GM23338 (cell line): ENCODE measurements around the gene TULP4. TPM values are rescaled to one million over a fixed set of nuclear protein-coding genes. Genes with fewer than 3 reads are reported as not detected.

Source experiments
- ATAC-seq: fragments of 200-7000 bp; cut with Tn5 transposase; 3 replicates; pipeline ENCODE4 v1.9.1; 2020
- DNase-seq: peaks from one replicate; pipeline ENCODE4 v3.0.0-alpha.2; 2015; ENCODE audit warnings: low spot score
- H2AFZ ChIP-seq: fragments of 200-600 bp; sonication (generic); 2 replicates; pipeline ENCODE4 v1.8.0; 2016; ENCODE audit warnings: antibody characterized with exemption, mild to moderate bottlenecking, moderate library complexity
- H3F3A ChIP-seq: fragments of 200-600 bp; sonication (generic); replicated peaks from 2 replicates; pipeline ENCODE4 v1.8.0; 2017; ENCODE audit warnings: antibody characterized with exemption, mixed run types, low read depth
- H3K27ac ChIP-seq: fragments of 200-600 bp; sonication (generic); 2 replicates; pipeline ENCODE4 v1.6.1; 2016; ENCODE audit warnings: low read depth
- H3K27me3 ChIP-seq: fragments of 200-600 bp; sonication (generic); 2 replicates; pipeline ENCODE4 v1.8.0; 2016; ENCODE audit warnings: mild to moderate bottlenecking, mixed run types, moderate library complexity; ENCODE audit not compliant: insufficient read depth
- H3K36me3 ChIP-seq: fragments of 200-600 bp; sonication (generic); 2 replicates; pipeline ENCODE4 v1.8.0; 2016; ENCODE audit warnings: mild to moderate bottlenecking; ENCODE audit not compliant: insufficient read depth
- H3K4me1 ChIP-seq: fragments of 200-600 bp; sonication (generic); 2 replicates; pipeline ENCODE4 v1.8.0; 2016; ENCODE audit warnings: mild to moderate bottlenecking, moderate library complexity; ENCODE audit not compliant: insufficient read depth
- H3K4me2 ChIP-seq: fragments of 200-600 bp; sonication (generic); 2 replicates; pipeline ENCODE4 v1.7.1; 2017; ENCODE audit warnings: mixed run types
- H3K4me3 ChIP-seq: fragments of 200-600 bp; sonication (generic); 2 replicates; pipeline ENCODE4 v1.6.1; 2016; ENCODE audit warnings: mixed run types
- H3K79me2 ChIP-seq: fragments of 200-600 bp; sonication (generic); replicated peaks from 2 replicates; pipeline ENCODE4 v1.8.0; 2017; ENCODE audit warnings: mild to moderate bottlenecking; ENCODE audit not compliant: insufficient read depth
- H3K9me2 ChIP-seq: fragments of 200-600 bp; sonication (generic); 2 replicates; pipeline ENCODE4 v1.8.0; 2017; ENCODE audit not compliant: insufficient read depth
- H4K20me1 ChIP-seq: fragments of 200-600 bp; sonication (generic); replicated peaks from 2 replicates; pipeline ENCODE4 v1.8.0; 2017; ENCODE audit warnings: mild to moderate bottlenecking; ENCODE audit not compliant: insufficient read depth
- H3K27ac Mint-ChIP-seq: 2 replicates; pipeline ENCODE4 v1.8.0; 2020; ENCODE audit warnings: inconsistent platforms, mild to moderate bottlenecking, moderate library complexity, mixed read lengths
- H3K27me3 Mint-ChIP-seq: 3 replicates; pipeline ENCODE4 v1.8.0; 2022; ENCODE audit warnings: low read depth, mild to moderate bottlenecking, moderate library complexity, mixed read lengths, inconsistent platforms; ENCODE audit not compliant: insufficient read depth, poor library complexity
- H3K36me3 Mint-ChIP-seq: 3 replicates; pipeline ENCODE4 v1.8.0; 2021; ENCODE audit warnings: low read depth, mild to moderate bottlenecking, inconsistent platforms, moderate library complexity, mixed read lengths
- H3K4me1 Mint-ChIP-seq: 3 replicates; pipeline ENCODE4 v1.8.0; 2020; ENCODE audit warnings: mild to moderate bottlenecking, inconsistent platforms, mixed read lengths
- H3K4me3 Mint-ChIP-seq: 3 replicates; pipeline ENCODE4 v1.8.0; 2021; ENCODE audit warnings: moderate library complexity, mild to moderate bottlenecking, inconsistent platforms, mixed read lengths
- H3K9me3 Mint-ChIP-seq: 3 replicates; pipeline ENCODE4 v1.8.0; 2020; ENCODE audit warnings: moderate library complexity, mild to moderate bottlenecking, inconsistent platforms, mixed read lengths
- CREB1 ChIP-seq: fragments of 250-450 bp; sonication (Bioruptor Pico); IDR thresholded peaks from 2 replicates; pipeline ENCODE4 v1.5.0; 2020; ENCODE audit warnings: low read depth, mild to moderate bottlenecking, moderate library complexity
- CTCF ChIP-seq, 2 experiments: fragments of 200-600 bp in 1 of 2; sonication (generic) in 1 of 2; conservative IDR thresholded peaks; 2 replicates each; pipeline versions ENCODE4 v1.5.1 to v1.6.1; 2016 to 2017; ENCODE audit warnings: antibody characterized with exemption in 2 of 2, low read depth in 2 of 2, mild to moderate bottlenecking in 2 of 2, moderate library complexity in 1 of 2
- ETS1 ChIP-seq: IDR thresholded peaks from 2 replicates; pipeline ENCODE4 v1.6.1; 2016; ENCODE audit warnings: antibody characterized with exemption
- EZH2 ChIP-seq: fragments of 200-600 bp; sonication (generic); IDR thresholded peaks from one replicate; pipeline ENCODE4 v1.8.0; 2017; ENCODE audit warnings: antibody characterized with exemption, mild to moderate bottlenecking, low read depth; ENCODE audit not compliant: unreplicated experiment
- EZH2phosphoT487 ChIP-seq: fragments of 200-600 bp; sonication (generic); IDR thresholded peaks from one replicate; pipeline ENCODE4 v1.8.1; 2018; ENCODE audit warnings: antibody characterized with exemption; ENCODE audit not compliant: unreplicated experiment
- JUNB ChIP-seq: IDR thresholded peaks from one replicate; pipeline ENCODE4 v1.6.1; 2016; ENCODE audit warnings: antibody characterized with exemption; ENCODE audit not compliant: unreplicated experiment
- NANOG ChIP-seq: IDR thresholded peaks from 2 replicates; pipeline ENCODE4 v1.6.1; 2016; ENCODE audit warnings: antibody characterized with exemption, borderline replicate concordance
- POLR2AphosphoS5 ChIP-seq: IDR thresholded peaks from 2 replicates; pipeline ENCODE4 v1.6.1; 2016; ENCODE audit warnings: antibody characterized with exemption, low read depth
- REST ChIP-seq: IDR thresholded peaks from one replicate; pipeline ENCODE4 v1.6.1; 2018; ENCODE audit warnings: antibody characterized with exemption; ENCODE audit not compliant: unreplicated experiment
- ZNF114 ChIP-seq: fragments of 250-450 bp; sonication (Bioruptor Pico); IDR thresholded peaks from 2 replicates; pipeline ENCODE4 v1.5.0; 2020; ENCODE audit warnings: mild to moderate bottlenecking, moderate library complexity
- ZNF462 ChIP-seq: fragments of 250-450 bp; sonication (Bioruptor Pico); IDR thresholded peaks from 2 replicates; pipeline ENCODE4 v1.5.0; 2020; ENCODE audit warnings: mild to moderate bottlenecking, moderate library complexity
- polyA plus RNA-seq: library from polyadenylated mRNA; unstranded; fragments of >200 nt; fragmentation: Nextera tagmentation; extraction: Ambion mirVana; gene quantifications from 2 replicates; pipeline ENCODE4 v1.2.1, GENCODE V29; 2016
- total RNA-seq: library from RNA; depleted of rRNA; stranded (reverse); fragments of >200 nt; shearing (Covaris generic); gene quantifications from 2 replicates; pipeline ENCODE4 v1.2.3, GENCODE V29; 2014

Gene TULP4
- total and polyA plus RNA-seq, 2 experiments from 2014 or later: 31.2 to 50.2 TPM

- Histone ChIP-seq H3K4me2 (no peak overlapping the region), H2AFZ (no peak overlapping the region), H3K36me3 (no peaks in the 10 kb centered on the region), H4K20me1 (no peaks in the 10 kb centered on the region; the same call in 1 of the 2 replicates), H3K4me3 (no peak overlapping the region), H3K4me1 (no peaks in the 10 kb centered on the region), H3F3A (no peaks in the 10 kb centered on the region), H3K27me3 (no peaks in the 10 kb centered on the region), H3K79me2 (no peaks in the 10 kb centered on the region), H3K27ac (no peak overlapping the region), H3K9me2 (no peaks in the 10 kb centered on the region)
- no peak overlapping the region for H3K4me3 Mint-ChIP-seq
- no peaks in the 10 kb centered on the region for H3K4me1 Mint-ChIP-seq
- no peaks in the 10 kb centered on the region for H3K9me3 Mint-ChIP-seq
- H3K27ac Mint-ChIP-seq: no peak overlapping the region
- peaks cover 1% of the 10 kb centered on the region for H3K27me3 Mint-ChIP-seq
- TF ChIP-seq ZNF114 (no peak), POLR2AphosphoS5 (no peak), EZH2 (no peak), ZNF462 (no peak), NANOG (no peak), CREB1 (CRISPR knock-in tag) (no peak), ETS1 (no peak), EZH2phosphoT487 (no peak), REST (no peak), JUNB (no peak), CTCF (conservative IDR thresholded peaks at IDR 0.05; ENCODE audit: low read depth in 2 of 2) (no peak)
- H3K36me3 Mint-ChIP-seq: no peaks in the 10 kb centered on the region
- DNase-seq: no peak
- no peak for ATAC-seq
These were observed 129.5 kb downstream of the TULP4 start for GRCh38 chr6:158441716-158442215.
